ENCODE results near the gene ANKRD10. TPM values are rescaled to one million over a fixed set of nuclear protein-coding genes. Genes with fewer than 3 reads are reported as not detected.

Gene ANKRD10
- polyA plus RNA-seq, 1 donor = 453 TPM

DNA sequence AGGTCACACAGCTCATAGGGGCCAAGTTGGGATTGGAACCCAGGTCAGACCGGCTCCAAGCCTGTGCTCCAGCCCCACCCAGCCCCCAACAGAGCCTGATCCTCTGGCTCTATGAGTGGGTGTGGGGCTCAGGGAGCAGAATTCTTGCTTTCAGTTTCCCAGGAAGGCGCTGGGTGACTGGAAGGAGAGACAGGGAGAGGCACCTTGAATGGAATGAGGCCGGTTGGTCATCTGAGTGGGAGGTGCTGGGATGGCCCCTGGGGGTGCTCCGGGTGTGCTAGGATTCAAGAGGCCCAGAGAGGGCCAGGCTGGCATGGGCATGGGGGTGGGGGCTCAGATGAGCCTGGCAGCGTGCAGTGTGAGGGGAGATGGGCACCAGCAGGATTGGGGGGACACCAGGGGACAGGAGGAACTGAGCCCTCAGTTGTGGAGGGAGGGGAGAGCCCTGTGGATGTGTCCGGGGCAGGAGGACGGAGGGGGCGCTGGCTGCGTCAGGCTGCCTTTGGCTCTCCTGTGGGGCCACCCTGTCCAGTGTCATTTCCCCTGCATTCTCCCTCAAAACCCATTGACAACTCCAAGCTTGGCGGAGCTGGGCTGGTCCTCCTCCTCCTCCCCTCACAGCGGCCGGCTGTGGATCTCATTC lies 31.2 kb upstream of the ANKRD10 start:
- no peak for DNase-seq

- DNase-seq = no peak
Observed at GRCh38 chr13:110944968-110945927, 30.4 kb upstream of the ANKRD10 start.

DNA sequence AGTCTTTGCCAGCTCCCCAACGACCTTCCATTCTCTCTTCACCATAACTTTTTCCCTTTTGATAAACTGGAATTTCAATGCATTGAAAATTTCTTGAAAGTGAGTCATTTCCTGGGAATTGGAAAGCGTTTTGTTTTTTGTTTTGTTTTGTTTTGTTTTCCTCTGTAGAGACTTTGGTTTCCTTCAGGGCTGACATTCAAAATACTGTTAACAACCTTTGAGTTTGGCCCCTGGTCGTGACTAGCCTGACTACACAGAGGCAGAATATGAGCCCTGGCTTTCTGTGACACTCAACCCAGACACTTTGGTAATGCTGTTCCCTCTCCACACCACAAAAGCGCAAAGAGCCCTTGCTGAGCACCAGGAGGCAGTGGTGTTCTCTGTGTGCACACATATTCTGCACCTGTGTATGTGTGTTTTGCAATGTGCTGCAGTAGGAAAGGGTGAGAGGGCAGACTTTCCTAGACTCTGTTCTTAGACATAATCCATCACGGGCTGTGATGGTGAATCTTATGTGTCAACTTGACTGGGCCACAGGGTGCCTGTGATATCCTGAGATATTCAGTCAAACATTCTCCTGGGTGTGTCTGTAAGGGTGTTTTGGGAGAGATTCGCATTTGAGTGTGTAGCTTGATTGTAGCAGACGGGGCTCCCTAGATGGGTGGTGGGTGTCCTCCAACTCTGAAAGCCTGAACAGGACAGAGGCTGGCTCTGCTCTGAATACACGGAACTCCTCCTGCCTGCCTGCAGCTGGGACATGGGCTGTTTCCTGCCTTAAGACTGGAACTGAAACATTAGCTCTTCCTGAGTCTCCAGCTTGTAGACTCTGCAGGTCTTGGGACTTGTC lies 29.5 kb upstream of the ANKRD10 start:
- no peak for DNase-seq

GRCh38 chr13:110942248-110942981 lies 27.5 kb upstream of the ANKRD10 start:
- no peak for DNase-seq

DNA sequence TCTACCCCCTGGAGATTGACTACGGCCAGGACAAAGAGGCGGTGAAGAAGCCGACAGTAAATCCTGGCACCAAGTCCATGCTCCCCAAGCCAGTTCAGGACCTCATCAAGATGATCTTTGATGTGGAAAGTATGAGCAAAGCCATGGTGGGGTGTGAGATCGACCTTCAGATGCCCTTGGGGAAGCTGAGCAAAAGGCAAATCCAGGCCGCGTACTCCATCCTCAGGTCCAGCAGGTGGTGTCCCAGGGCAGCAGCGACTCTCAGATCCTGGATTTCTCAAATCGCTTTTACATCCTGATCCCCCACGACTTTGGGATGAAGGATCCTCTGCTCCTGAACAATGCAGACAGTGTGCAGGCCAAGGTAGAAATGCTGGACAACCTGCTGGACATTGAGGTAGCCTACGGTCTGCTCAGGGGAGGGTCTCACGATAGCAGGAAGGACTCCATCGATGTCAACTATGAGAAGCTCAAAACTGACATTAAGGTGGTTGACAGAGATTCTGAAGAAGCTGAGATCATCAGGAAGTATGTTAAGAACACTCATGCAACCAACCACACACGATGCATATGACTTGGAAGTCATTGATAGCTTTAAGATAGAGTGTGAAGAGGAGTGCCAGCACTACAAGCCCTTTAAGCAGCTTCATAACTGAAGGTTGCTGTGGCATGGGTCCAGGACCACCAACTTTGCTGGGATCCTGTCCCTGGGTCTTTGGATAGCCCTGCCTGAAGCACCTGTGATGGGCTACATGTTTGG lies 24.0 kb upstream of the ANKRD10 start:
- DNase-seq = no peak

- DNase-seq = no peak
Observed at GRCh38 chr13:110937511-110938285, 22.8 kb upstream of the ANKRD10 start.

- DNase-seq = no peak
Observed at GRCh38 chr13:110936519-110936918, 21.6 kb upstream of the ANKRD10 start.

DNA sequence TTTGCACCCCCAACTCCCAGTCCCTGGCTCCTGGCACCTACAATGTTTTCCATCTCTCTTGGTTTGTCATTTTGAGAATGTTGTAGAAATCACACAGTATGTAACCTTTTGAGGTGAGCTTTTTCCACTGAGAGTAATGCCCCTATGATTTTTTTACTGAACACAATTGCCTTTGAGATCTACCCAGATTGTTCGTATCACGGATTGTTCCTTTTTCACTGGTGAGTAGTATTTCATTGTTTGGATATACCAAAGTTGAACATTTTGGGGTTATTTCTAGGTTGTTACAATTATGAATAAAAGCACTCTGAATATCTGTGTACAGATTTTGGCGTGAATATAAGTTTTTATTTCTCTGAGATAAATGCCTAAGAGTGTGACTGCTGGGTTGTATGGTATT lies 17.7 kb upstream of the ANKRD10 start:
- DNase-seq = no peak

DNA sequence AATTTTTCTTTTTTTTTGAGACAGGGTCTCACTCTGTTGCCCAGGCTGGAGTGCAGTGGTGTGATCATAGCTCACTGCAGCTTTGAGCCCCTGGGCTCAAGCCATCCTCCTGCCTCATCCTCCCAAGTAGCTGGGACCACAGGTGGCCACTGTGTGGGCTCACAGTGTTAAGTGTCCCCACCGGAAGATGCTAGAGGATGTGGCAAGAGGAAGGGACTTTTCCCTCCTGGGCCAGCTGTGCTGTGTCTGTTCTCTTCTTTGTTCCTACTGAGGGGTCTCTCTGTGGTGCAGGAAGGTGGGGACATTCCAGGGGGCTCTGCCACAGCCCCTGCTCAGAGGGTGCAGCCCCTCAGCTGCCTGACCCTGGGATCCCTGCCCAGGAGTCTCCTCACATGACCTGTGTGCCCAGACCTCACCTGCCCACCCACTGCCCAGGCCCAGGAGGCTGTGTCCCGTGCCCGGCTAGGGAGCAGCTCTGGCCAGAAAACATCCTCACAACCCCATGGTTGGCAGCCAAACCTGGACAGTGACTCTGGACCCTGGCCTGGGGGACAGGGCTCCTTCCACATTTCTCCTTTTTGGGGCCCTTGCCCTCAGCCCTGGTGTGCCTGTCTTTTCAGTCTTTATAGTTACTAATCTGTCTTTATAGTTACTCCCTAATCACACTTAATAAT lies 14.4 kb upstream of the ANKRD10 start:
- no peak for DNase-seq

GRCh38 chr13:110925023-110925612 lies 10.2 kb upstream of the ANKRD10 start:
- no peak for DNase-seq

- DNase-seq = no peak
Observed at GRCh38 chr13:110924639-110924934, 9.7 kb upstream of the ANKRD10 start.

GRCh38 chr13:110923777-110924638 lies 9.1 kb upstream of the ANKRD10 start:
- no peak for DNase-seq

DNA sequence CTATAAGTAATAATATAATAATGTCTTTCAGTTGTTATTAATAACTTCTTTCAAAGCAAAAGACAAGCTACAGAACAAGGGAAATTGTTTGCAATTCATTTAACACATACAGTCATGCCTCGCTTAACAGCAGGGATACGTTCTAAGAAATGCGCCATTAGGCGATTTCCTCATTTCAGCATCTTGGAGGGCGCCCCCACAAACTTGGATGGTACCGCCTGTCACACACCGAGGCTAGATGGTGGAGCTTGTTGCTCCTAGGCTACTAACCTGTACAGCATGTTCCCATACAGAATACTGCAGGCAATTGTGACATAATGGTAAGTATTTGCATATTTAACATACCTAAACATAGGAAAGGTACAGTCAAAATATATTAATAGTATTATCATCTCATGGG lies 8.2 kb upstream of the ANKRD10 start:
- no peak for DNase-seq

DNA sequence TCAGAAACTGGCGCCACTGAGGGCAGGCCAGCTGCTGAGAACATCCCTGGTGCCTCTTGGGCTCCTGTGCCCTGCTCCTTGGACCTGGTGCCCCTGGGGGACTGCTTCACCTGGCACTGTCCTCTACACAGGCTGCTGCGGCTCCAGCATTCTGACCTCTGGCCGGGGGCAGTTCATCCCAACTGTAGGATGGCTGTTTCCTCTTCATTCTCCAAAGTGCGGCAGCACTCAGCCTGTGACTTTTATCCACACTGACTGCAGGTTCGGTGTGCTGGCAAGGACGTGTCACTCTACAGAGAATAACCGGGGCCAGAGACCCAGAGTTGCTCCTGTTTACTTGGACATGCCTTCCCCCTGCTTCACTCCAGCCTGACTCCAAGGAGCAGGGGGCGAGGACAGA lies 7.6 kb upstream of the ANKRD10 start:
- no peak for DNase-seq

GRCh38 chr13:110921695-110922094 lies 6.8 kb upstream of the ANKRD10 start:
- DNase-seq = no peak

DNA sequence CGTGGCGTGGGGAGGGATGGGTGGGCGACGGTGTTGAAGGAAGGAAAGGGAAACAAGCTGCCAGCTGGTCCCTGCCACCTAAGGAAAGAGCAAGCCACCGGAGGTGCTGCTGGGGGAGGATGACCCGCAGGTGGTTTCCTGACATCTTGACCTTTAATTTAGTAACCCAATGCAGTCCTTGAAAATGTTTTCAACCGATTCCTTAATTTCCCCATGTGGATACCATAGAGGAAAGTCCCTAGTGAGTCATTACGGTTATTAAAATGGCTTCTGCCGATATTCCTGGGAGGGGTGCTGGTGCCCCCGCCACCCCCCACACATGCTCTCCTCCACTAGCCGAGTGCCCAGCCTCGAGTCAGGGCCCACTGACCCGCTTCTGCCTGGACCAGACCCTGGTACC lies 6.3 kb upstream of the ANKRD10 start:
- DNase-seq = no peak

DNA sequence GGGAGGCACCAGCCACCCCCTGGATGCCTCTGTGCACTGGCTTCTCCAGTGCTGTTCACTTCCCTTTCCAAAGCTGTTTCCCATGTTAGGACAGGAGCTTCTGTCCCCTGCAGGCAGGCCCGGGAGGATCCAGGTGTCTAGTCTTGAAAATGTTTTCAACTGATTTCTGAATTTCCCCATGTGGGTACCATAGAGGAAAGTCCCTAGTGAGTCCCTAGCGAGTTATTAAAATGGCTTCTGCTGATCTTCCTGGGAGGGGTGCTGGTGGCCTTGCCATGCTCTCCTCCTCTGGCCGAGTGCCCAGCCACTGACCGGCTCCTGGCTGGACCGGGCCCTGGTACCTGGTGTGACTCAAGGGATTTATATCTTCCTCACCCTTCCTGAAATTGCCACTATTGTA lies 5.2 kb upstream of the ANKRD10 start:
- no peak for DNase-seq
